Astrocyte (in vitro differentiated cells and primary cell): ENCODE data around the gene RNF145.

Experiments
- EZH2 ChIP-seq: IDR thresholded peaks from 2 replicates; pipeline ENCODE4 v1.6.1; 2012; ENCODE audit warnings: mild to moderate bottlenecking, low read length, inconsistent platforms; ENCODE audit not compliant: insufficient read depth
- TF ChIP-seq, protein P1 (sequence below): IDR thresholded peaks from 2 replicates; pipeline ENCODE4 v1.5.1; 2011; ENCODE audit warnings: low read depth, mild to moderate bottlenecking, inconsistent platforms, low read length, moderate library complexity; ENCODE audit not compliant: insufficient read depth

- TF ChIP-seq, protein P1, sequence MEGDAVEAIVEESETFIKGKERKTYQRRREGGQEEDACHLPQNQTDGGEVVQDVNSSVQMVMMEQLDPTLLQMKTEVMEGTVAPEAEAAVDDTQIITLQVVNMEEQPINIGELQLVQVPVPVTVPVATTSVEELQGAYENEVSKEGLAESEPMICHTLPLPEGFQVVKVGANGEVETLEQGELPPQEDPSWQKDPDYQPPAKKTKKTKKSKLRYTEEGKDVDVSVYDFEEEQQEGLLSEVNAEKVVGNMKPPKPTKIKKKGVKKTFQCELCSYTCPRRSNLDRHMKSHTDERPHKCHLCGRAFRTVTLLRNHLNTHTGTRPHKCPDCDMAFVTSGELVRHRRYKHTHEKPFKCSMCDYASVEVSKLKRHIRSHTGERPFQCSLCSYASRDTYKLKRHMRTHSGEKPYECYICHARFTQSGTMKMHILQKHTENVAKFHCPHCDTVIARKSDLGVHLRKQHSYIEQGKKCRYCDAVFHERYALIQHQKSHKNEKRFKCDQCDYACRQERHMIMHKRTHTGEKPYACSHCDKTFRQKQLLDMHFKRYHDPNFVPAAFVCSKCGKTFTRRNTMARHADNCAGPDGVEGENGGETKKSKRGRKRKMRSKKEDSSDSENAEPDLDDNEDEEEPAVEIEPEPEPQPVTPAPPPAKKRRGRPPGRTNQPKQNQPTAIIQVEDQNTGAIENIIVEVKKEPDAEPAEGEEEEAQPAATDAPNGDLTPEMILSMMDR, result no peak
- TF ChIP-seq EZH2, result no peak
Observed at GRCh38 chr5:159152876-159153275, 56.5 kb downstream of the RNF145 start.
